Cardiac fibroblast (primary cell): Measurements from ENCODE around the gene ABCC11.

Experiments
- DNase-seq, 2 donors: peaks; one replicate each; pipeline versions ENCODE4 v3.0.0 to v3.0.0-alpha.2; 2010; ENCODE audit warnings: low read depth in 2 of 2
- H3K4me3 ChIP-seq, 2 donors: replicated peaks in 1 of 2; 1 replicate in 1 of 2; 2 replicates in 1 of 2; pipeline ENCODE4 v1.5.1; 2011; ENCODE audit warnings: low read depth in 2 of 2, low read length in 2 of 2, mild to moderate bottlenecking in 2 of 2, moderate library complexity in 1 of 2
- TF ChIP-seq, protein P1 (sequence below): IDR thresholded peaks from one replicate; pipeline ENCODE4 v1.5.1; 2011; ENCODE audit warnings: low read depth, mild to moderate bottlenecking, low read length, inconsistent platforms

The ABCC11 gene

DNA sequence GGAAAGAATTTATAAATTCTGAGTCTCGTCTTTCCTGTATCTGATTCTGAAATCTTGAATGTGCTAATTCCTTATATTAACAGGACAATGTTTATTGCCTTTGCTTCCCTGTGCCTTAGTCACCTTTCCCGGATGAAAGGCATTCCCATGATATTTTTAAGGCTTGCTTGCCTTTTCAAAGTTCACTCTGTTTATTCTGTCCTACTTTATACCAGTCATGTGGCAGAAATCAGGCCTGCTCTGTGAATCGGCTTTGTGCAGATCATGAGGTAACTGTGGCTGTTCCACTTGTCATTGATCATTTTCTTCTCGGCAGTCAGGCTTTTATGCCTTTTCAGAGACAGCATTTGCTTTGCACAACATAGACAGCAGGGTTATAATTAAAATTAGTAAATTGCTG, 28.8 kb upstream of the ABCC11 start:
- no peak for DNase-seq
- no peak overlapping the region for H3K4me3 ChIP-seq
- TF ChIP-seq, protein P1, sequence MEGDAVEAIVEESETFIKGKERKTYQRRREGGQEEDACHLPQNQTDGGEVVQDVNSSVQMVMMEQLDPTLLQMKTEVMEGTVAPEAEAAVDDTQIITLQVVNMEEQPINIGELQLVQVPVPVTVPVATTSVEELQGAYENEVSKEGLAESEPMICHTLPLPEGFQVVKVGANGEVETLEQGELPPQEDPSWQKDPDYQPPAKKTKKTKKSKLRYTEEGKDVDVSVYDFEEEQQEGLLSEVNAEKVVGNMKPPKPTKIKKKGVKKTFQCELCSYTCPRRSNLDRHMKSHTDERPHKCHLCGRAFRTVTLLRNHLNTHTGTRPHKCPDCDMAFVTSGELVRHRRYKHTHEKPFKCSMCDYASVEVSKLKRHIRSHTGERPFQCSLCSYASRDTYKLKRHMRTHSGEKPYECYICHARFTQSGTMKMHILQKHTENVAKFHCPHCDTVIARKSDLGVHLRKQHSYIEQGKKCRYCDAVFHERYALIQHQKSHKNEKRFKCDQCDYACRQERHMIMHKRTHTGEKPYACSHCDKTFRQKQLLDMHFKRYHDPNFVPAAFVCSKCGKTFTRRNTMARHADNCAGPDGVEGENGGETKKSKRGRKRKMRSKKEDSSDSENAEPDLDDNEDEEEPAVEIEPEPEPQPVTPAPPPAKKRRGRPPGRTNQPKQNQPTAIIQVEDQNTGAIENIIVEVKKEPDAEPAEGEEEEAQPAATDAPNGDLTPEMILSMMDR, result no peak

DNA sequence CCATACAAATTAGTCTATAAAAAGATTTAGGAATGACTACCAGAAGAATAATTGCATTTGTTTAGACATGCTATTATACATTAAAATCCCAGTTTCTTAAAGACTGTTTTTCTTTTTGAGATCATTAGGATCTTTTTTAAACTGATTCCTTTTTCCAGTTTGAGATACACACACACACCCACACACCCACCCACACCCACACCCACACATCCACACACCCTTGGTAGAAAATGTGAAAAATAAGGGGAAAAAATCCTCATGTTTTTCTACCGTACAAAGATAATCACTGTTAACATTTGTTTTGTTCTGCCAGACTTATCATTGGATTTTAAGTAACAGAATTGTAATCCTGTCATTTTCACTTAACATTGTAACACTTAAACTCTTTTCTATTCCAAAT, 27.1 kb upstream of the ABCC11 start:
- no peak overlapping the region for H3K4me3 ChIP-seq
- TF ChIP-seq, protein P1, result no peak
- no peak for DNase-seq

- no peak for DNase-seq
- no peak overlapping the region for H3K4me3 ChIP-seq
- TF ChIP-seq, protein P1, result no peak
Observed at GRCh38 chr16:48272837-48273421, 25.6 kb upstream of the ABCC11 start.

- TF ChIP-seq, protein P1, result no peak
- H3K4me3 ChIP-seq, result no peak overlapping the region
- DNase-seq, result peak; percentile 25 to 49
Observed at GRCh38 chr16:48271728-48272127, 24.4 kb upstream of the ABCC11 start.

DNA sequence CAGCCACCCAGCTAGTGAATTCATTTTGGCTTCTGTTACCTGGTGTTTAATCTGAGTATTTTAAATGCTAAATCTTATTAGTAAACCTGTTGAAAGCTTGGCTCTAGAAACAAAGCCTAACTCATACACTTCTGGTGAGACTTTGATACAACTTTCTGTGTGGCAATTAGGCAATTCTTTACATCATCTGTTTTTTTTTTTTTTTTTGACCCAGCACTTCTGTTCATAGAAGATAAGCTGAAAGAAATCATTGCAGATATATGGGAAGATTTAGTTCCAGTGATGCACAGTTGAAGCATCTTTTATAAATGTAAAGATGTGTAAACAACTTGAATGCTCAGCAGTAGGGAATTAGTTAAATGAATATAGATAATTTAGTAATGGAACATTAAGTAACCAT, 21.7 kb upstream of the ABCC11 start:
- no peak for DNase-seq
- no peak overlapping the region for H3K4me3 ChIP-seq
- TF ChIP-seq, protein P1, result no peak

DNA sequence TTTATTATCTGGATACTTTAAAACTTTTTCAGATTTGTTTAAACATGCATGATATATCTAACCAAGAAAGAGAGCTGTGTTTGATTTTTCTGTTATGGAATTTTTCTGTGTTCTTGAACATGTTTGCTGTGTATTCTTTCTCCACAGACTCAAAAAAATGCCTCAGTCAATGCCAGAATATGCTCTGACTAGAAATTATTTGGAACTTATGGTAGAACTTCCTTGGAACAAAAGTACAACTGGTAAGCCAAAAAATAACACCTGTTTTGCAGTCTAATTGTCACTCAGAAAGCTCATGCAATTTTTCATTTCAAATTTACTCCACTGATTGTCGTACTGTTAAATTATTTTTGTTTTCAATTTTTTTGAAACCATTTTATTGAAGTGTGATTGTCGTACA, 15.3 kb upstream of the ABCC11 start:
- H3K4me3 ChIP-seq, result no peak overlapping the region
- DNase-seq, result no peak
- TF ChIP-seq, protein P1, result no peak

GRCh38 chr16:48261569-48261968, 14.2 kb upstream of the ABCC11 start:
- H3K4me3 ChIP-seq, result no peak overlapping the region
- no peak for DNase-seq
- TF ChIP-seq, protein P1, result no peak
